ENCODE measurements around the gene NR2F1-AS1.

NR2F1-AS1 gene

DNA sequence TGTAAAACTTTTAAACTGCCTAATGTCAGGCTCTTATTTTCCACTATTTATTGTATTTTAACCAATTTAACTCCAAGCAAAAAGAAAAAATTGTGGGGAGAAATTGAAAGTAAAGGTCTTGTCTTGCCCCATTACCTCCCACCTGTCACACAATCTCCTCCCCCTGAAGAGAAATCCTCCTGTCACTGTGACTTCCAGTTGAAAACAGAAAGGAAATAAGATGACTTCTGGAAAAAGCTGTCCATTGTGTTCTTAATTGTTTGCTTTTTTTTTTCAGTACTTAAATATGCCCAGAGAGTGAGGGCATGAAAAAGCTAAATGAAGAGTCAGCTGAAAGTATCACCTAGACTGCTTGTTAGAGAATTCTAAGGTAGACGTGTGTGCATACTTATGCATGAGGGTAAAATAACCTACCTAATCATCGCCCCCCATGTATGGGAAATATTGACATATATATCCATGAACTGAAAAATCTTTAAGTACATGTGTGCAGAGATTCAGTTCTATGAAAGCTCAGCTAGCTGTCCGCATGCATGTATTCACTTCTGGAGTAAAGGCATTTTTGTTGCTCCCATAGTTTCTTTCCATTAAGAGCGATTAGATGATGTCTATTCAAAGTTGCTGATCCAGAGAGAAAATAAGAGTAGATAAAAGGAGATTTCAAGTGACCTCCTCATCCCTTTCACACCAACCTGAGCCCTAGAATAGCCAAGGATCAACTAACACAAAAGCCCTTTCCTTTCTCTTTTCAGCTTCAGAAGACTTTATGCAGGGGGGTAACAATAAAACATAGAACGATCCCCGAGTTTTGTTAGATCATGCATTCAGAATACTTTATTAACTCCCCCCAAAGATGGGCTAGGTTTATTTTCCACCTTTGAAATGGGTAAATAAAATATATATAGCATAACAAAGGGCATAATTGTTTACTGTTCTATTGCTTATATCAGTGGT is 5.3 kb downstream of the NR2F1-AS1 start:
- H3K27me3 ChIP-seq (ENCODE audit: control insufficient read depth, insufficient read depth, low read length) = peaks cover 39% of the 10 kb centered on the region
- H3K9ac ChIP-seq (ENCODE audit: low read length) = no peak overlapping the region
- no peak overlapping the region for H3K27ac ChIP-seq (ENCODE audit: low read depth, low read length)
- no peaks in the 10 kb centered on the region for H3K36me3 ChIP-seq (ENCODE audit: control insufficient read depth, insufficient read depth, low read length)
- H3K4me1 ChIP-seq (ENCODE audit: control insufficient read depth, insufficient read depth, low read length) = no peaks in the 10 kb centered on the region
- no peak overlapping the region for H3K4me3 ChIP-seq (ENCODE audit: low read length)

DNA sequence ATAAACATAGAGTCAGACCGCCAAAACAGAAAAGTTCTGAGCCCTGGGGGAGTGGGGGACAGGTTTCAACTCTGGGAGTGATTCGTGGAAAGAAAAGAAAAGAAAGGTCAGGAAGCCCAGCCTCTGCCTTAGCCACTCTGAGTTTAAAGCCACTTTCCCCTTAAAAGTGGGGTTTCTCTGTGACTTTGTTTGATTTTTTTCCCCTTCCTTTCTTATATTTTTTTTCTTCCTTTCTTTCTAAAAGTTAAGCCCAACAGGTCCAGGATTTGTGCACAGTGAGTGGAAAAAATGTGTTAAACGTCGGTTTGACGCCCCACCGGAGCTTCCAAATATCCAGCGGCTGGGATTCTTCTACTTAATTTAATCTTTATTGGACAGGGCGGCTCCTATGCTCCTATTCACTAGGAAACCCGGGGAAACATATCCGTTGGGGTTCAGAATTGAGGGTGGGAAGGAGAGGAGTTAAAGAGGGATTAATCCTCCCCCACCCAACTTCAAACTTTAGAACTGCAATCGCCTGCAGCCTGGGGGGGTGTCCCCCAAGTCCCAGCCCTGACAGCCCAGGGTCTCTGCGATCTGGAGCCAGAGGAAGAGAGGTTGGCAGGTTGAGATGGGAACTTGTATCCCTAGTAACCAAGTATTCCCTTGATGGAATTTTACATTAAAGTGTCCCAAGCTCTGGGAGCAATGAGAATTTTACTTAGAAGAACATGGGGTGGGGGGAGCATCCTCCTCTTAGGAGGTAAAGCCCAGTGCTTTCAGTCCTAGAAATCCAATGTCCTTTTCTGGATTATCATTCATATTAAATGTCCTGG is 6.3 kb downstream of the NR2F1-AS1 start:
- Histone ChIP-seq H3K36me3 (ENCODE audit: control insufficient read depth, insufficient read depth, low read length) (no peaks in the 10 kb centered on the region), H3K27ac (ENCODE audit: low read depth, low read length) (no peak overlapping the region), H3K4me3 (ENCODE audit: low read length) (no peak overlapping the region), H3K9ac (ENCODE audit: low read length) (no peak overlapping the region), H3K27me3 (ENCODE audit: control insufficient read depth, insufficient read depth, low read length) (peaks cover 30% of the 10 kb centered on the region), H3K4me1 (ENCODE audit: control insufficient read depth, insufficient read depth, low read length) (no peaks in the 10 kb centered on the region)

DNA sequence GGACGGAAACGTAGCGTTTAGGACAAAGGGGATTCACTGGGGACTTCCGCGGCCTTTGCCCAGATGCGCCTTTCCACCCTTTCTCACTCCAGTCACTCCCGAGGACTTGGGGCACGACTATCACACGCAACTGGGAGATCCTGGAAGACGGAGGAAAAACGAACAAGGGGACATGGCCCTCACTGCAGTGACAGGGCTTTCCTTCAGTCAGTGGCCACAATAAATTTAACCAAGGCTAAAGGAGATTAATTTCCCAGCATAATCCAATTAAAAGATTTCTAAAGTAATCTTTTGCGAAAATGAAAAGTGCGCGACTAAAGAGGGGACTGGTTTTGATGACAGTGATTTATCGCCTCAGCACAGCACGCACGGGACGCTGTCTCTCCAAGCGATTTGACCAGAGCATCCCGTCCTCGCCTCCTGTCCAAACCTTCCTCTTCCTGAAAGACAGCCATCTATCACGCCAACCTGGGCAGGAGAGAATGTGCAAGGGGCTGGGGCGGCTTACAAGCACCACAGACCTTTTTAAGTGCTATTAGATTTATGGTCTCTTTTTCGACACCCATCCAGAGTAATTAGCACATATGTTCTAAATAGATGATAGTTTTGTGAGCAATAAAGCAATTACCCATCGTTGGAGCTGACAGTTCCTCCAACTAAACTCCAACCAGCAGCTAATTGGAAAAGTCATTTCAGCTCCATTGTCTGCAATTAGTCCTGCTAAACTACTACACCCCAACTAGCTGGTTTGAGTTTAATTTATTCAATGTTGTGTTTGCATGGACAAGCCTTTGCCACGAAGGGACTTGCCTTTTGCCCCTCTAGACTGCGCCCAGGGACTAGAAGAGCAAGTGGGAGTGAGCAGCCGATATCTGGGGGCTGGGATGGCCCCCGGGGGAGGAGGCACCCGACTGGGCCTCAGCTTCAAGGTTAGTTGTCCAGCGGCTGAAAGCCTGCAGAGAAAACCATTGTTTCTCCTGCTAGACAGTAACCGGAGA is 7.4 kb downstream of the NR2F1-AS1 start:
- no peak overlapping the region for H3K9ac ChIP-seq (ENCODE audit: low read length)
- H3K4me1 ChIP-seq (ENCODE audit: control insufficient read depth, insufficient read depth, low read length) = no peaks in the 10 kb centered on the region
- H3K4me3 ChIP-seq (ENCODE audit: low read length) = no peak overlapping the region
- H3K36me3 ChIP-seq (ENCODE audit: control insufficient read depth, insufficient read depth, low read length) = no peaks in the 10 kb centered on the region
- H3K27me3 ChIP-seq (ENCODE audit: control insufficient read depth, insufficient read depth, low read length) = peaks cover 22% of the 10 kb centered on the region
- H3K27ac ChIP-seq (ENCODE audit: low read depth, low read length) = no peak overlapping the region

DNA sequence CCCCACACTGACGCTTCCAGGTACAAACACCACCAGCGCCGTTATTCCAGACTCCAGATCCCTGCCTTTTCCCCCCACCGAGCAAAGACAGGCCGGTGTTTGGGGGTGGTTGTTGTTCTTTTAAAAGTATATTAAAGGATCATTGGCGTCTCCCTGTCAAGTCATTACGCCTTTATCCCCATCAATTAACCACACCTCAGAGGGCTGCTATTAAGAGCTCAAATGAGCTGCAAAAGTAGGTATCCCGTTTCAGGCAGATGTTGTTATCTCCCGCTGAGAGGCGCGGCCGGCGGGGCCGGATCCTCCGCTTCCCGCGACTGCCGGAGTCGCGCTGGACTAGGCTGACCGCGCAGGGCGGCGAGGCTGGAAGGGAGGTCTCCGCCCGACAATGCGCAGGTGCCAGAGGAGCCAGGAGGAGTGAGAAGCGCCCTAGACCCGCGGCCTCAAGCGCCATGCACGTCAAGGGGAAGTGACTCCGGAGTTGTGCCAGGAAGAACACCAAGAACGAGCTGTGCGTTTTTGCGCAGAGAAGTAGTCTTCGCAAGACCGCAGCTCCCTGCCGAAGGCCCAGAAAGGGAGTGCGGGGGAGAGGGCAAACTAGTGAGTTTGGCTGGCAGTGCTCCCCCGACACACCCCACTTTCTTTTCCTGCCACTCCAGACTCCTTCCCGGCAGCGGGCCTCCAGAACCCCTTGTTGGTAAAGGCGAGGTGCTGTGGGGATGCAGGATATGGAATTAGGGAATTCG is 8.2 kb downstream of the NR2F1-AS1 start:
- H3K4me3 ChIP-seq (ENCODE audit: low read length) = no peak overlapping the region
- H3K27me3 ChIP-seq (ENCODE audit: control insufficient read depth, insufficient read depth, low read length) = peaks cover 16% of the 10 kb centered on the region
- H3K9ac ChIP-seq (ENCODE audit: low read length) = no peak overlapping the region
- no peak overlapping the region for H3K27ac ChIP-seq (ENCODE audit: low read depth, low read length)
- H3K36me3 ChIP-seq (ENCODE audit: control insufficient read depth, insufficient read depth, low read length) = no peaks in the 10 kb centered on the region
- H3K4me1 ChIP-seq (ENCODE audit: control insufficient read depth, insufficient read depth, low read length) = no peaks in the 10 kb centered on the region

DNA sequence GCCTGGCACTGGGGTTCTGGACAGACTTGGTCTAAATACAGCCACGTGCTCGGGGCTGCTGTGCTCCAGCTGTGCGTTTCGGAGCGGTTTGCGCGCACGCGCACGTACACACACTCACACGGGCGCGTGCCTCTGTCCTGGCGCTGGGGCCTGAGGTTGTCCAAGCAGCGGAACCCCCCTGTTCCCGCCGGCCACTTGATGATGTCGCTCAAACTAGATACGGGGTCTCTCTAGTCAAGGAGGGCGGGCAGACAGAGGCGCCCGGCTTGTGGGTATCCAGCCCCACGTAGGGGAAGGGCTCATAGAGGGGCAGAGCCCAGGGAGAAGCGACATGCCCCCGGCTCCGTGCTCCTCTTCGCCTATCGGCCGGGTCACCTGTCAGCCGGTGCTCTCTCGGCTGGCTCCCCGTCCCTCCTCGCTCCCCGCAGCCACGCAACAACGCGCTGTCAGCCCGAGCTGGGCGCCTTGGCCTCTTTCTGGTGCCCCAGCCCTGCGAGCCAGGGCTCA is 8.9 kb downstream of the NR2F1-AS1 start:
- Histone ChIP-seq H3K4me1 (ENCODE audit: control insufficient read depth, insufficient read depth, low read length) (no peaks in the 10 kb centered on the region), H3K27ac (ENCODE audit: low read depth, low read length) (no peak overlapping the region), H3K27me3 (ENCODE audit: control insufficient read depth, insufficient read depth, low read length) (peaks cover 16% of the 10 kb centered on the region), H3K9ac (ENCODE audit: low read length) (no peak overlapping the region), H3K4me3 (ENCODE audit: low read length) (no peak overlapping the region), H3K36me3 (ENCODE audit: control insufficient read depth, insufficient read depth, low read length) (no peaks in the 10 kb centered on the region)

DNA sequence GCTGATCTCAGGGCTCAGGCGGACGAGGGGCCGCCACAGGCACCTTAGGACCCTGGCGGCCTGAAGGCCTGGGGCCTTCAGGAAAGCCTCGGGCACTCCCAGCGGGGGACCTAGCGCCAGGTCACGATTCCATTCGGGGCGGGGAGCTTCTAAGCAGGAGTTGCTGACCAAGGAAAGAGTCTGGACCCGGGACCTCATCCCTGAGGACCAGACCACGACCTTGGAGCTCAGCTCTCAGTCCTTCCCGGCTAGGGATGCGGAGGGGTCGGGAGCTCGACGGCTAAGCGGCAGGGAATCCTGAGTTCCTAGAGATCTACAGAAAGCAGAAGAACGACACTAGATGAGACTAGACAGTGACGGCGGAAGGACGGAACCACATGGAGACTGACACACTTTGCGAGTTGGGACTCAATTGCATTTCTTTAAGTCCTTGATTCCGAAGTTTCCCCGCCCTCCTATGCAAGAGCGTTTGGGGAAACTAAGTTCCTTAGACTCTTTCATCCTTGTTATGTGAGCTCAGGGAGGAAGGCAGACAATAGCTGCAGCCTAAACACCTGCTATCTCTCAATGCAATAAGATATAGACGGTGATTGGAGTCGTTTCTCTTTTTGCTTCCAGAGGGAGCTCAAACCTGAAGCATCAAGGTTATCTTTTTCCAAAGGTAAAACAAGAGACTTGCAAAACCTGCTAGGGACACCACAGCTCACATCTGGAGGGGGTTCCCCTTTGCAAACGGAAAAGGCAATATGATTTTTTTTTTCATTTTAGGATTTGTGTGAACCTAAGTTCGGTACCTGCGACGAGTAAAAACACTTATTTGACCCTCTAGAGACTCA is 9.7 kb downstream of the NR2F1-AS1 start:
- Histone ChIP-seq H3K27me3 (ENCODE audit: control insufficient read depth, insufficient read depth, low read length) (peaks cover 14% of the 10 kb centered on the region), H3K4me3 (ENCODE audit: low read length) (no peak overlapping the region), H3K9ac (ENCODE audit: low read length) (no peak overlapping the region), H3K4me1 (ENCODE audit: control insufficient read depth, insufficient read depth, low read length) (no peaks in the 10 kb centered on the region), H3K27ac (ENCODE audit: low read depth, low read length) (no peak overlapping the region), H3K36me3 (ENCODE audit: control insufficient read depth, insufficient read depth, low read length) (no peaks in the 10 kb centered on the region)

DNA sequence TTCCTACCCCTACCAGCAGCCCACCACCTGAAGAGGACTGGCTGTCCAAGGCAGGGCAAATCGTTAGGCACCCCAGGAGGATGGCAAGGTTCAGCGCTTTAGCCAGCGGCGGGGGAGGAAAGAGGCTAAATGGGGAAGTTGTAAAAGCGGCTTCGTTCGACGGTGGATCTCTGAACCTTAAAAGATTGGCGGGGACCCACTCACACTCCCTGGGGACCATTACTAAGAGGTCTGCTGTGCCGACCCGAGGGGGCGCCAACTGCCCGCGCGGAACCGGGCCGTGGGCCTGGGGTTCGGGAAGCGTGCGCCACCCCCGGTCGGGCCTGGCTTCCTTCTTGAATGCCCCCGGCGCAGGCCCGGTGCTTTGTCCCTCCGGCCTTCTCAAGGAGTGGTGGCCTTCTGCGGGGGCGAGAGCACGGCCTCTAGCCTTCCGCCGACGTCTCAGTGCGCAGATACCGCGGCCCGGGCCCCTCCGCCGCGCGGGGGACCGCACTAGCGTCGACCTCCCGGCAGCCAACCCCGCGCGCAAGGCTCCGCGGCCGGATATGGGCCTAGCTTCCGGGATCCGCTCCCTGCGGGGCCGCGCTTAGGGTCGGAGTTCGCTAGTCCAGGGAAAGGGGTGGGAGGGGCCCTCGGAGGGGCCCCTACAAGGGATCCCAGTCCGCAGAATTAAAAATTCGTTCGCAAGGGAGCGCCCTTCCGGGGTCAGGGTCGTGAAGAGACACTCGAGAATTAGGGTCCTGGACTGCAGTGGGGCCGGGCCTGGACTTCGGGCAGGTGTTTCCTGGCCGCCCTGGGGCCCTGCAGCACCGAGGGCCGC is 10.5 kb downstream of the NR2F1-AS1 start:
- Histone ChIP-seq H3K4me3 (ENCODE audit: low read length) (no peak overlapping the region), H3K36me3 (ENCODE audit: control insufficient read depth, insufficient read depth, low read length) (no peaks in the 10 kb centered on the region), H3K9ac (ENCODE audit: low read length) (no peak overlapping the region), H3K27me3 (ENCODE audit: control insufficient read depth, insufficient read depth, low read length) (peaks cover 14% of the 10 kb centered on the region), H3K27ac (ENCODE audit: low read depth, low read length) (no peak overlapping the region), H3K4me1 (ENCODE audit: control insufficient read depth, insufficient read depth, low read length) (no peaks in the 10 kb centered on the region)

DNA sequence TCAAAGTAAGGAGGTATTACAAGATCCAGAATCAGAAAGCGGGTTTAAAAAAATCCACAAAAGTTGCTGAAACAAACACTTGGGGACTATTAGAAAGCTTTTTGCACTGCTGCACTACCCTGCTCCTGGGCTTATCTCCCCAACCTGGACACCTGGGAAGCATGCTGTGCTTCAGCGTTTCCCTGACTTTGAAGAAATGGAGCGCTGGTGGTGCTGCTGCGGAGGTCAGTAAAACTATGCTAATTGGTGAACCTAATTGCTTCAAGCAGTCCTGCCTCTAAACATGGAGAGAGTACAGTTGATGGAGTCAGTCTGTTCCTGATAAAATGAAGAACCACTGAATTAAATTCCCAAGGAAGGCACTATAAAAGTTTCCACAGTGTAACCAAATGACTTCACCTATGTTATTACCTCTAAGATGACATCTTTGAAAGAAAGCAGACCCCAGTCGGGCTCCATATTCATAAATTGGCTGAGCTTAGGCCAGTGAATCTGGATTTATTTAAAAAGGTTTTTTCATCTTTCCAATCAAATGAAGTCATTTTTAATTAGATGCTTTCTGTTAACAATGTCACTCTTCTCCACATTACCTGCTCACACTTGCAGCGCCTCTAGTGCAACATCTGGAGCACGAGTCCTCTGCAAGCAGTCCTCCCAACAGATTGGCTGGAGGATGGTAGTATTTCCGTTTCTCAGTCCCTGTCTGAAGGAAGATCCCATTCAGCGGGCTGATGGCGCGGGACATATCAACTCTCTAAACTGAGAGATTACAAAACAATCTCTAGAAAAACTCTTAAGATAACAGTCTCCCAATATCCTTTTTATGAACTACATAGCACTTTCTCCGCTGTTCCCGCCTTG is 11.5 kb downstream of the NR2F1-AS1 start:
- Histone ChIP-seq H3K4me1 (ENCODE audit: control insufficient read depth, insufficient read depth, low read length) (no peaks in the 10 kb centered on the region), H3K36me3 (ENCODE audit: control insufficient read depth, insufficient read depth, low read length) (no peaks in the 10 kb centered on the region), H3K27ac (ENCODE audit: low read depth, low read length) (no peak overlapping the region), H3K9ac (ENCODE audit: low read length) (no peak overlapping the region), H3K27me3 (ENCODE audit: control insufficient read depth, insufficient read depth, low read length) (peaks cover 9% of the 10 kb centered on the region), H3K4me3 (ENCODE audit: low read length) (no peak overlapping the region)

DNA sequence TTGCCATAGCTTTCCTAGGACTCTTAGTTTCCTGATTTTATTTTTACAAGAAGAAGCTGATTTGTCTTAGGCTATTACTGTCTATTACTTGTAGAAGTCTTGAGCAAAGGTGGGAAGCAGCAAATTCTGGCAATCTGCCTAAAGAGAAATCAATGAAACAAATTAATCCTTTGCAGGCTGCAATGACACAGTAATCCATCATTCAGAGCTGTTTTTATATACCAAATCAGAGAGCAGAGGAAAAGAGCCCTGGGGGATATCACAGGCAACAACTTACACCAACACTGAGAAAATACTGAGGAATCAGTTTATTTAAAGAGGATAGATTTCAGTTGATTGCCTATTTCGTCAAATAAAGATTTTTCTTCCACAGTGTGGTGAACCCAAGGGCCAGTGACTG is 13.6 kb downstream of the NR2F1-AS1 start:
- Histone ChIP-seq H3K4me3 (ENCODE audit: low read length) (no peak overlapping the region), H3K4me1 (ENCODE audit: control insufficient read depth, insufficient read depth, low read length) (no peaks in the 10 kb centered on the region), H3K36me3 (ENCODE audit: control insufficient read depth, insufficient read depth, low read length) (no peaks in the 10 kb centered on the region), H3K9ac (ENCODE audit: low read length) (no peak overlapping the region), H3K27ac (ENCODE audit: low read depth, low read length) (no peak overlapping the region), H3K27me3 (ENCODE audit: control insufficient read depth, insufficient read depth, low read length) (peaks cover 2% of the 10 kb centered on the region)
